GM19328 (cell line): ENCODE results near the gene CLRN2.
"Not testable (repeated sequence)": the region's sequence is repeated elsewhere in the genome, so short reads cannot be mapped to it uniquely, and the experiment has no call there.

Source experiments
- ATAC-seq: cut with Tn5 transposase; IDR thresholded peaks from one replicate; pipeline ENCODE4 v1.9.1; 2021; ENCODE audit warnings: mild to moderate bottlenecking, moderate library complexity; ENCODE audit not compliant: unreplicated experiment

The CLRN2 gene

GRCh38 chr4:17544205-17544604 lies 29.2 kb downstream of the CLRN2 start:
- no peak for ATAC-seq

DNA sequence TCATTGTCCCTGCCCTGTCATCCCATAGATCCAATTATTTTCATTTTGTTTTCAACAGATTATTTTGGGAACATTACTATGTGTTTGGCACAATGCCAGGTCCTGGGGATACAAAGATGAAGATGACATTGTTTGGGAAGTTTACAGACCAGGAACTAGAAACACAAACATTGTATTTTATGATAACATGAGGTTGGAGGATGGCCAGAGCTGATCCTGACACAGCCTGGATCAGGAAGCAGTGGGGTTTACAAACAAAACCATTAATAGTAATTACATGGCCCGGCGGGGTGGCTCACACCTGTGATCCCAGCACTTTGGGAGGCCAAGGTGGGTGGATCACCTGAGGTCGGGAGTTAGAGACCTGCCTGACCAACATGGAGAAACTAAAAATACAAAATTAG lies 29.9 kb downstream of the CLRN2 start:
- no peak for ATAC-seq

- no peak for ATAC-seq
These were observed 30.6 kb downstream of the CLRN2 start for GRCh38 chr4:17545374-17546140.

GRCh38 chr4:17546222-17546621 lies 31.3 kb downstream of the CLRN2 start:
- ATAC-seq, result no peak

GRCh38 chr4:17546678-17547077 lies 31.7 kb downstream of the CLRN2 start:
- no peak for ATAC-seq

DNA sequence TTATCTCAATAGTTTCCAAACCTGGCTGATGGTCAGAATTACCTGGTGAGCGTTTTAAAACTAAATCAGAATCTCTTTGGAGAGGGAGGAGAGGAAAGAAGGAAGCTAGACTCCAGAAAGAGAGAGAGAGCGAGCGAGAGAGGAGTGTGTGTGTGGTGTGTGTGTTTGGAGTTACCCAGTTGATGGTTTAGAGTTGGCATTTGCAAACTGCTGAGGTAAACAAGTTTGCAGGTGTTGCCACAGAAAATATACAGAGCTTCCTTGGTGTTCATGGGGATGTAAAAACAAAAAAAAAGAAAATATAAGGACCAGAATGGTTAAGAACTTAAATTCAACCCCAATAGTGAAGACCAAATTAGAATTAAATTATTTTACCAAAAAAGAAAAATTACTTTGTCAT lies 35.6 kb downstream of the CLRN2 start:
- no peak for ATAC-seq

- ATAC-seq, result no peak
These were observed 37.5 kb downstream of the CLRN2 start for GRCh38 chr4:17552427-17552826.

DNA sequence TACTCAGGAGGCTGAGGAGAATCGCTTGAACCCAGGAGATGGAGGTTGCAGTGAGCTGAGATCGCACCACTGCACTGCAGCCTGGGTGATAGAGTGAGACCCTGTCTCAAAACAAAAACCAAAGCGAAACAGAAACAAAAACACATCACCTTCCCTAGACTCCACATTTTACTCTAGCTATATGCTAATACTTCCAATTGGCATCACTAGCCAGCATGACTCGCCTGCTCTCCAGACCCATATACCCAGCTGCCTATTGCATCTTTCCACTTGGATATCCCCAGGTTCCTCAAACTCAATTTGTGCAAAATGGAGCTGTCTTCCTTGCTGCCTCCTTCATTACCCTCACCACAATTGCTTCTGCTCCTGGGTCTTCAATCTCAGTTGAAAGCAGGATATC lies 39.6 kb downstream of the CLRN2 start:
- ATAC-seq, result no peak

DNA sequence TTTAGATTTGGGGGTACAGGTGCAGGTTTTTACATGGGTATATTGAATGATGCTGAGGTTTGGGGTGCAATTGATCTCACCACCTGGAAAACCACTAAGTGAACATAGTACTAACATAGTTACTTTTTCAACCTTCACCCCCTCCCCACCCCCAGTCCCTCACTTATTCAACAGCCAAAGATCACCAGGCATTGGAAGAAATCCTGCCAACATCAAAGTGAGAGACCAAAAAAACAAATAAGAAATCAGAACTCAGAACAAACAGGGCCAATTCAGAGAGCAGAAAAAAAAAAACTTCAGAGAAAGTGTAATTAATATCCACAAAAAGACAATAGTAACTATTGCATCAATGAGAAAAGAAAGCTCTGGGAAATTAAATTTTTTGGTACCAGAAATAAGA lies 41.5 kb downstream of the CLRN2 start:
- ATAC-seq, result no peak

DNA sequence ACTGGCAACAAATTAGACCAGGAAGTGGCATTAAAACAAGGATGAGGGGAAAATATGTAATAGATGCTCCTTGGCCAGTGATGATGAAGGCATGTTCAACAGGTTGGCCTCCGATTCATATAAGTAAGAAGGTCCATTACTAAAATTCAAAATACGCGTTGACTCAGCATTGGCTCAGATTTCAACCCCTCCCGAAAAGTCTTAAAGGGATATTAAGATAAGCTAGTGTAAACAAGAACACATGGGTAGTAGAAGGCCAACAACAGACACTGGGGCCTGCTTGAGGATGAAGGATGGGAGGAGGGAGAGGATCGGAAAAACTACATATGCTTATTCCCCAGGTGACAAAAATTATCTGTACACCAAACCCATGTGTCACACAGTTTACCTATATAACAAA lies 42.9 kb downstream of the CLRN2 start:
- ATAC-seq, result no peak

GRCh38 chr4:17558941-17559708 lies 44.2 kb downstream of the CLRN2 start:
- ATAC-seq, result no peak

DNA sequence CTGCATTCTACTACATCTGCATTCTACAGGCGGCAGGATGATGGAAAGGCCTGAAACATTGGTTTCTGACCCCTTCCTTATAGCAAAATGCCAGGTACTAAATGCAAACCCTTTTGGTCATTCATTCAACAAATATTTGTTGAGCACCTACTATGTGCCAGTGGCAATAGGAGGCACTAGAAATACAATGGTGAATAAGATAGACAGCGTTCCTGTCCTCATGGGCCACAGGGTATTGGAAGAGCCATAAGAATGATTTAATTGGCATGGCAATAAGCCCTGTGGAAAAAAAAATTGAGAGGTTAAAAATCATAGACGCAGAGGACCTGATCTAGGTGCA lies 44.7 kb downstream of the CLRN2 start:
- no peak for ATAC-seq

GRCh38 chr4:17560065-17560673 lies 45.2 kb downstream of the CLRN2 start:
- no peak for ATAC-seq

GRCh38 chr4:17561195-17561909 lies 46.4 kb downstream of the CLRN2 start:
- ATAC-seq, result no peak

- ATAC-seq, result no peak
These were observed 47.2 kb downstream of the CLRN2 start for GRCh38 chr4:17562157-17562556.

DNA sequence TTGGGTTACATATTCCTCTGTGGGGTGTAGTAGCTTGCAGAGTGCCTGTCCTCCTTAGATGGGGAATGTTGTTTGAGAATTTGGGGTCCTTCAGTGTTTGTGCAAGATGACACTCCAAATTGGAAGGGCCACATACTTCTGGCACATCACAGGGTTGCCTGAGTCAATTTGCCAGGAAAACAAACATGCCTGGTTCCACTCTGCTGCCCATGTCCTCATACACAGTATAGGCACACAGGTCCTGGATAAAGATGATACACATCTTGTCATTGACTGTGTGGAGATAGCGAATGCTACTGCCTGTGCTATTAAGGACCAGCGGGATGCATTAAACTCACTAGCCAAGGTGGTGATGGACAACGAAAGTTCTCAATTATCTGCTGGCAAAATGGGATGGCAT lies 50.9 kb downstream of the CLRN2 start:
- ATAC-seq, result no peak

DNA sequence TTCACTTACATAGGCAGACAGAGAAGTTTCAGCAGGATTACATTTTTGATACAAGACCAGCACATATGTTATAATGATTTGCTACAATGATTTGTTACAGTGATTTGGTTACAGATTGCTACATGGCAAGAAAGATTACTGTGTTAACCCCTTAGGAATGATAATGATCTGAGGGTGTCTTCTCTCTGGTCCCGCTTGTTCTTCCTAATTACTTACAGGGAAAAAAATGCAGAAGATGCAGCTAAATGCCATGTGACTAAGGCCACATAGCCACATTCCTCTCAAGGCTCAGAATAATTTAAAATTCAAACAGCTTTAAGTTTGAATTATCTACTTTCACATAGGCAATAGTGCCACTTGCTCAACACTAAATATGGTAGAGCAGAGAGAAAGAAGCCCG lies 52.3 kb downstream of the CLRN2 start:
- ATAC-seq, result no peak

- ATAC-seq, result no peak
These were observed 59.2 kb downstream of the CLRN2 start for GRCh38 chr4:17574206-17574605.

DNA sequence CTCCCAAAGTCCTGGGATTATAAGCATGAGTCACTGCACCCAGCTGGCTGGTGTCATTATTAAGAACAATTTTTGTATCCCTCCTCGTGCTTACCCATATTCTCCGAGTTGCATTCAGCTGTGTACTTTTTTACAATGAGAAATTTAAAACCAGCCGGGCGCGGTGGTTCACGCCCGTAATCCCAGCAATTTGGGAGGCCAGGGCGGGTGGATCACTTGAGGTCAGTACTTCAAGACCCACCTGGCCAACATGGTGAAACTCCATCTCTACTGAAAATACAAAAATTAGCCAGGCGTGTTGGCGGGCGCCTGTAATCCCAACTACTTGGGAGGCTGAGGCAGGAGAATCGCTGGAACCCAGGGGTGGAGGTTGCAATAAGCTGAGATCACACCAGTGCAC lies 60.2 kb downstream of the CLRN2 start:
- ATAC-seq, result not testable (repeated sequence)
